ENCODE measurements around the gene DHRS9.
"Not testable (repeated sequence)": the region's sequence is repeated elsewhere in the genome, so short reads cannot be mapped to it uniquely, and the experiment has no call there.

The DHRS9 gene

DNA sequence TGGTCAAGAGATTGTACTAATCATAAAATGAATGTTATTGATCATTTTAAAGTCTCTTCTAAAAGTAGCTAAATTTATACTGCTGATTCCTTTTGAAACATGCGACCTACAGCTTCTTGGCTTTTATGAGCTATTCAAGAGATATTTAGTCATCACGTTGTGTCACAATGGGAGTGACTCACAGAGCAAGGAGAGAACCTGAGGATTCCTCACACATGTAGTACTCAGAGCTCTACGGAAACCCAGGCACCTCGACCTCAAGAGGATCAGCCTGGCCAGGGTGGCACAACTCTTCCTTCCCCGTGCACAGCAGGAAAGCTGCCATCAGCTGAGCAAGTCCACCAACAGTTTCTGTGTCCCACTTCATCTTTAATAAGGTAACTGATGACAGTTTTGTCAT is at the start of gene DHRS9:
Gene DHRS9, plus strand, starts transcription at position 223 of the 400 bp plus-strand sequence. CDS start 12,019 bp downstream, outside the sequence.
- DNase-seq: no peak

DNA sequence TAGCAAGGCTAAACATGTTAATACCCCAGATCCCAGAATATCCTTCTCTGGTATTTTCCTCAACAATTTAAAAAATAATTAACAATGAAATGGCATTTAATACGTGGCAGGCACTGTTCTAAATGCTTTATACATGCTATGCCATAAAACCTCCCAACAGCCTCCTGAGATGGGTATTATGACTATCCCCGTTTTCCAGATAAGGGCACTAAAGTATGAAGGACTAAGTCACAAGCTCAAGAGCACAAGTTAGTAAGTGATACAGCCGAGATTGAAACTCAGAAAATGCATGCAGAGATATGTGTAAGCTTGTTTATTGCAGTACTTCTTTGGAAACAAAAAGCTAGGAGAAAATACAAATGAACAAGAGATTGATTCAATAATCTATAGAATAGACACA is 46.2 kb upstream of the DHRS9 start:
- no peak for DNase-seq

DNA sequence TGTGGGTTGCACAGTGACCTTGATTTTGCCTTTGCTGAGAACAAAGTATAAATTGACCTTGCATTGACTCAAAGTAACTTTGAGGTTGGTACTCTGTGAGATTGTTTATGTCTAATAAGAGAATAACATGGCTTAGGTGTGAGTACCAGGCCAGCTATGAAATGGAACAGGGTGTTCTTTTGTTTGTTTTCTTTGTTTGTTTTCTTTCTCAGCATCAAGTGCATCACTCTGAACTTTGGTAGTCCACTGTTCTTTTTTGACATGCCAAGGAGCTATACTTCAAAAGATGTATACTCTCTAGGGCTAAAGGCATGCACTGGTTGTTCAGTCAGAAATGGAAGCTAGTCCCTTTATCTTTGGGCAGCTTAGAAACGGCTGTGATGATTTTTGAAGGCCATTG is 43.3 kb upstream of the DHRS9 start:
- no peak for DNase-seq

DNA sequence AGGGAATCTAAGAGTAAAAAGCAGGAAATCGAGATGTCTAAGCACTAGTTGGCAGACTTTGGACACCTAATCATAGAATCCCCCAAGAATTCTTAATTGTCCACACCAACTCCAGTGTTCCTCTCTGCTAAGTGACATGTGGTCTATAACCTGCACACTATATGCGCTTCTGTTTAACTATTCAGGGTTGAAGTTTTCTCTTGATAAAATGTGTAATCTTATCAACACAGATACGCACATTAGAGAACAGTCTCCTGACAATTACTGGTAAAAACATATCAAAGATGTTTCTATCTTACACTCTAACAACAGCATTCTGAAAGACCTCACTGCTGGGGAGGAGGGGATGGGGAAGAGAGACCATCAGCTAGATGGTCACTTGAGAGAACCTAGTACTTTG is 42.1 kb upstream of the DHRS9 start:
- no peak for DNase-seq

DNA sequence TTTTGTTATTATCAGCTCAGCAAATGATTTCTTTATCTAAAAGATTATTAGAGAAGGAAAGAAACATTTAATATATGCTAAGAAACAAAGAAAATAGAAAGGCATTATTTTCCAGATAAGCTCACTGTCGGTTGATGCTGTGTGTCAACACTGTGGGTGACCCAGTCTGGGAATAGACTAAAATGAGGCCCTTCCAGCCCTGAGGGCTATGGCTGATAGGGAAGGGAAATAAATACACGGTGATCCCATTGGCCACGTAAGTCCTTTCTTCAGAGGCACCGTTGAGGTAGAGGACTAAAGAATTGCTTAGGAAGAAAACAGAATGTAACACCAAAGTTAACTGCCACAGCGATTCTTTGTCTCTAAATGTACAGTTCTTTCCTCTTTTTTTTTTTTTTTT is 40.0 kb upstream of the DHRS9 start:
- DNase-seq: no peak

DNA sequence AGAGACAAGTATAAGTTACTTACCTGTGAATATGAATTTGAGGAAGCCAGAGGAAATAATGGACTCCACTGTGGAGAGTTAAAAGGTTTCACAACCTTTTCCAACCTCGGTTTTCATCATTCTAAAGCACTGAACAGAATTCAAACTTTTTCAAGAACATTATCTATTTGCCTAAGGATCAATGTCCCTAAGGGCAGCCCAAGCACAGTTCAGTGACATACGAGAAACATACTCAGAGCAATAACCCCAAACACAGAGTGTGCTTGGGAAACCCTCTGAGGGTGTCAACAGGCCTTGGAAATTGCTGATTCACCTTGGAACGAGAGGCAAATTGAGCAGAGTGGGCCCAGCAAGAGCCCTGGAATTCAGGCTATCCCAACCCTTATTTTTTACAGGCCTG is 38.2 kb upstream of the DHRS9 start, which contains the start of gene ABCB11:
Gene ABCB11, minus strand, starts transcription at position 123 of the 400 bp plus-strand sequence. CDS start 13,199 bp downstream, outside the sequence.
- DNase-seq: no peak

DNA sequence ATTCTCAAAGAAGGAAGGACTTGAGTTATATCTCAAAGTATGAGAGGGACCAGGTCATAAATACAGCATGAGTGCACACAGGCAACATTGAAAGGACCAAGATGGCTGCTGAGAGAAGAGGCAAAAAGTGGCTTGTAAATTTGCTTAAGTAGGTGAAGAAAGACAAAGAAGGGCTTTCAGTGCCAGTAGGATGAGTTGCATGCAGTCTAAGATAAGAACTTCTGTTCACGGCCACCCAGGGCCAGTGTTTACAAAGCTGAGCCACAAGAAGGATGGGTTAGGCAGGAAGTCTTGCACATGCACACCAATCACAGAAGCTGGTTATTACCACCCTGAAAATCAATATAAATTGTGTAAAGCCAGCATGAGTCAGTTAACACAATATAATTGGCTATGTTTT is 35.1 kb upstream of the DHRS9 start:
- DNase-seq: no peak

DNA sequence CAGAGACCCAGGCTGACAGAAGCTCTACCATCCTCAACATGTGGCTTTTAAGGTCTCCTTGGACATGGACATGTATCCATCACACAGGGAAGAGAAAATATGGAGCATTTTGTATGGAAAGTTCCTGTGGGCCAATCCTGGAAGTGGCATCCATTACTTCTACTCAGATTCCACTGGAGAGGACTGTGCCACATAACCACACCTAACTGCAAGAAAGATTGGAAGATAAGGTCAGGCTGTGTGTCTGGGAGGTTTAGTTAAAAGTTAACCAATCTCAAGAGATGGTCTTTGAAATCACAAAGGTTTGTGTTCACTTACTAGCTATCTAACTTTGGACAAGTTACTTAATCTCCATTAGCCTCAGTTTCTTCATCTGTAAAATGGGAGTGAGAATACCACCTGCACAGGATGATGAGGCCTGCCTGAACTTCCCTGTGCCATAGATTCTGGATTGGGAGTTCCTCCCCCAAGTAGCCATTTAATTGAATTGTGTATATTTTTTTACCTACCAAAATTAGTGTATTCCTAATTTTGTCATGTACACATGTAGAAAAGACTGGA is 34.3 kb upstream of the DHRS9 start:
- DNase-seq: no peak

DNA sequence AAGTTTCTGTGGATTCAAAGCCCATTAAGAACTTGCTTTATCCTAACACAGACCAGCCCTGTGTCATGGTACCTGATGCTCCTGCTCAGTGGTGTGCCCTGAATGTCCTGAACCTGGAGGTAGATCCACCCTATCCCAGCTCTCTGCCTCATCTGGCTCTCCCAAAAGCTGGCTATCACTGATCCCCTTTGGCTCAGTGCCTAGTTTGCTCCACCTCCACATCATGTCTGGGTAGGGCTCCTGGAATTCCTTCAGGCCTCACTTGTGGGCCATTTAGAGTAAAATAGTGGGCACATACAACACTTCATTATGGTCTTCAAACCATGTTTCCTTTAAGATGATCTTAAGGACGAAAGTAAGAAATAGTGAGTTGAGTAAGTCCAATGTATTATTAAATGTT is 33.5 kb upstream of the DHRS9 start:
- no peak for DNase-seq

DNA sequence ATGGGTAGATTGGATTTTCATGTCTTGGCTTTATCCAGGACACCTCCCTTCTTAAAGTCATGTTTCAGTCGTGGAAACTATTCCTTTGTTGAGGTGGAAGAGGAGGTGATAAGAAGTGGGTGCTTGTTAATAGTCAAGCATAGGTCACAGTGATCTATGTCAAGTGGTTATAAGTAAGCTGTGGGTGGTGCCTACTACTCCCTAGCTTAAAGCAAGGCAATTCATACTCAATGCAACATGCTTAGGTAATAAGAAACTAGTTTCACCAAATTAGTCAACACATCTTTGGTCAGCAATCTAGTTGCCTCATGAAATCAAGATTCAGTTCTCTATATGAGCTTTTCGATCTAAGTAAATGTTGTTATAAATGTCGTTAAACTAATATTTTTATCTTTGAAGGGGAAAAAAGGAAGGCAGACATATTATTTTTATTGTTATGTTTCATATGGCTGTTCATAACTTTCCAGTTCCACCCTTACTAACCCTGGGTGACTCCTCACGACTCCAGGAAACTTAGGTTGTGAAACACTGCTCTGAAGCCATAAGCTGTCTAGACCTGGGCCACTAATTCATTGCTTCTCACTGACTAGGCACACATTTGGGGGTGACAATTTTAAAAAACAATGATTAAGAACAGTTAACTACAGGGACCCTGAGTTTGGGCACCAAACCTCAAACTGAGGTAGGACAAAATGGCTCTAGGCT is 32.5 kb upstream of the DHRS9 start:
- DNase-seq: no peak

DNA sequence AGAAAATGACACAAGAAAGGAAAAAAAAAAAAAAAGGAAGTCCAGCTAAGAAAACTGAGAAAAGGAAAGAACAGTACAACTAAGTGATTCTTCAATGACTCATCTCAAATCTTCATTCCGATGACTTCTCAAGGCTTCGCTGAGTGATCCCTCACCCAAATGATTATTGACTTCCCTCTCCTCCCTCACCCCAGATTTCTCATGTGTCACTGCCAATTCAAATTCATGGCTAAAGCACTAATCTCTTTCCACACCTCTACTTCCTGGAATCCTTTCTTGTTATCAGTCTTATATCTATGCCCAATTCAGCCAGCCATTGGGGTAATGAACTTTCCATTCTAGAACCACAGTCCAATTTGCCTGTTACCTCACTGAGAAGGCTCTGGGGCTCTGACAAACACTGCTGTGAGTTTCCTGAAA is 31.0 kb upstream of the DHRS9 start:
- DNase-seq: no peak

DNA sequence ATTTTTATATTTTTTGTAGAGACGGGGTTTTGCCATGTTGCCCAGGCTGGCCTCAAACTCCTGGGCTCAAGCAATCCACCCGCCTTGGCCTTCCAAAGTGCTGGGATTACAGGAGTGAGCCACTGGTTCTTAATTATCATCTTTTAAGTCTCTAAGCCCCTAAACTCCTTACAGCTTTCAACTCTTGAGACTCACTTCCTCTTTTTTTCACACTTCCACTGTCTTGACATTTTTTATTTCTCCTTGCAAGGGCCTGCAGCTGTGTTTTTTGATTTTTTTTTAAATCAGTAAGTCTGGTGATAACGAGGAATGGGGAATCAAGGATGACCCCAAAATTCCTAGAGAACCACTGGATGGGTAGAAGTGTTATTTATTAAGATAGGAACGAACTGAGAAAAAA is 29.7 kb upstream of the DHRS9 start:
- no peak for DNase-seq

DNA sequence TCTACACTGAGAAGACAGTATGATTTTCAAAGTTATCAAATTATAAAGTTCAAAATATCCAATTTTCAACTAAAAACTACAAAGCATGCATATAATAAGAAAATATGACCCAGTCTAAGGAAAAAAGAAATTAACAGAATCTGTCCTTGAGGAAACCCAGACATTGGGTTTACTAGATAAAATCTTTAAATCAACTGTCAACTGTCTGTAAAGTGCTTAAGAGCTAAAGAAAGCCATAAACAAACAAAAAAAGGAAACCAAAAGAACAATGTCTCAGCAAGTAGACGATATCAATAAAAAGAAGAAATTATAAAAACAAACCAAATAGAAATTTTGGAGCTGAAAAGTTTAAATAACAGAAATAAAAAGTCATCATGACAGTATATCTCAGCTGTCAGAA is 27.8 kb upstream of the DHRS9 start:
- DNase-seq: no peak

DNA sequence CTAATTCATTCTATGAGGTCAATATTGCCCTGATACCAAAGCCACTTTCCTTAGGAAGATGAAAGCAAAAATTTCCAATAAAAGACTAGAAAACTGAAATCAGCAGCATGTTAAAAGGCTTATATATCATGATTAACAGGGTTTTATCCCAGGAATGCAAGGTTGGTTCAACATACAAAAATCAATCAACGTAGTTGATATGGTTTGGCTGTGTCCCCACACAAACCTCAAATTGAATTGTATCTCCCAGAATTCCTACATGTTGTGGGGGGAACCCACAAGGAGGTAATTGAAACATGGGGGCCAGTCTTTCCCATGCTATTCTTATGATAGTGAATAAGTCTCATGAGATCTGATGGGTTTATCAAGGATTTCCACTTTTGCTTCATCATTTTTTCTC is 26.5 kb upstream of the DHRS9 start:
- DNase-seq: no peak

DNA sequence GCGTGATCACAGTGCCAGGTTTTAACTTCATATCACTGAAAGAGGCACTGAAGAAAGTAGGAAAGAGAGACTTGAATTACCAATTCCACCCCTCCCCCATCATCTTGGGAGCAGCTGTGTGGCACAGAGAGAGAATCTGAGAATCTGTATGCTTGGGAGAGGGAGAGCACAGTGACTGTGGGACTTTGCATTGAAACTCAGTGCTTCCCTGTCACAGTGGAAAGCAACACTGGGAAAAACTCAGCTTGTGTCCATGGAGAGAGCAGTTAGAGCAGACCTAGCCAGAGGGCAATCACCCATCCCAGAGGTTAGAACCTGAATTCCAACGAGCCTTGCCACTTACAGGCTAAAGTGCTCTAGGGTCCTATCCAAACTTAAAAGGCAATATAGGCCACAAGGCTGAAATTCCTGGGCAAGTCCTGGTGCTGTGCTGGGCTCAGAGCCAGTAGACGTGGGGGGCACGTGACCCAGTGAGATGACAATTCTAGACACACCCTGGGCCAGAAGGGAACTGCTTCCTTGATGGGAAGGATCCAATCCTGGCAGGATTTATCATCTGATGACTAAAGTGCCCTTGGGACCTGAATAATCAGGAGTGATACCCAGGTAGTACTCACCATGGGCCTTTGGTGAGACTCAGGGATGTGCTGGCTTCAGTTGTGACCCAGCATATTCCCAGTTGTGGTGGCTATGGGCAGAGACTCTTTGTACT is 22.8 kb upstream of the DHRS9 start:
- no peak for DNase-seq

DNA sequence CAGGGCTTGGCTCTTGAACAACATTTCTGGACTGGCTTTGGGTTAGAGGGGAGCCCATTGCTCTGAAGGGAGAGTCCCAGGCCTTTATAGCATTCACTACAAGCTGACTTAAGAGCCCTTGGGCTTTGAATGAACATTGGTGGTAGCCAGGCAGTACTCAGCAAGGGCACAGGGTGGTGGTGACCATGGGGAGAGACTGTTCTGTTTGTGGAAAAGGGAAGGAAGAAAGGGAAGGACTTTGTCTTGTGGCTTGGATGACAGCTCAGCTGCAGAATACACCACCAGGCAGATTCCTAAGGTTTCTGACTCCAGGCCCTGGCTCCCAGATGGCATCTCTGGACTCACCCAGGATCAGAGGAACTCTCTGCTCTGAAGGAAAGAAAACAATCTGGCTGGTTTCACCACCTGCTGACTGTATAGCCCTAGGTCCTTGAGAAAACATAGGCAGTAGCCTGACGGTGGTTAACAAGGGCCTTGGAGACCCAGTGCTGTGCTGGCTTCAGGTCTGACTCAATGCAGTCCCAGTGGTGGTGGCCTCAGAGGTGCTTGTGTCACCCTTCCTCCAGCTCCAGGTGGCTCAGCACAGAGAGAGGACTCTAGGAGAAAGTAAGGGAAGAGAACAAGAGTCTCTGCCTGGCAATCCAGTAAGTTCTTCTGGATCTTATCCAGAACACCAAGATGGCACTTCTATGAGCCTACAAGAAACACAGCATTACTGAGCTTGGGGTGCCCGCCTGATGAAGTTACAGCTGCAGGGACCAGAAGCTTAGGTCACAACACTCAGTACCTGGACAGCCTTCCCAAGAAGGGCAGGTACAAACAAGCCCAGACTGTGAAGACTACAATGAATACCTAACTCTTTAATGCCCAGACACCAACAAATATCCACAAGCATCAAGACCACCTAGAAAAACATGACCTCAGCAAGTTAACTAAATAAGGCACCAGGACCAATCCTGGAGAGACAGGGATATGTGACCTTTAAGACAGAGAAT is 21.8 kb upstream of the DHRS9 start:
- DNase-seq: no peak

DNA sequence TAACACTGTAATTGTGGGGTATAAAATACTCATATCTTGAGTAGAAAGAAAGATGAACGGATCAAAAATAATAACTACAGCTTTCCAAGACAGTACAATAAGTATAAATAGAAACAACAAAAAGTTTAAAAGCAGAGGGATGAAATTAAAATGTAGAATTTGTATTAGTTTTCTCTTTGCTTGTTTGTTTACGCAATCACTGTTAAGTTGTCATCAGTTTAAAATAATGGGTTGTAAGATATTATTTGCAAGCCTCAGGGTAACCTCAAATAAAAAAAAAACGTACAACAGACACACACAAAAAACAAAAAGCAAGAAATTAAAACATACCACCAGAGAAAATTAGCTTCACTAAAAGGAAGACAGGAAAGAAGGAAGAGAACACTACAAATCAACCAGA is 20.2 kb upstream of the DHRS9 start:
- no peak for DNase-seq

DNA sequence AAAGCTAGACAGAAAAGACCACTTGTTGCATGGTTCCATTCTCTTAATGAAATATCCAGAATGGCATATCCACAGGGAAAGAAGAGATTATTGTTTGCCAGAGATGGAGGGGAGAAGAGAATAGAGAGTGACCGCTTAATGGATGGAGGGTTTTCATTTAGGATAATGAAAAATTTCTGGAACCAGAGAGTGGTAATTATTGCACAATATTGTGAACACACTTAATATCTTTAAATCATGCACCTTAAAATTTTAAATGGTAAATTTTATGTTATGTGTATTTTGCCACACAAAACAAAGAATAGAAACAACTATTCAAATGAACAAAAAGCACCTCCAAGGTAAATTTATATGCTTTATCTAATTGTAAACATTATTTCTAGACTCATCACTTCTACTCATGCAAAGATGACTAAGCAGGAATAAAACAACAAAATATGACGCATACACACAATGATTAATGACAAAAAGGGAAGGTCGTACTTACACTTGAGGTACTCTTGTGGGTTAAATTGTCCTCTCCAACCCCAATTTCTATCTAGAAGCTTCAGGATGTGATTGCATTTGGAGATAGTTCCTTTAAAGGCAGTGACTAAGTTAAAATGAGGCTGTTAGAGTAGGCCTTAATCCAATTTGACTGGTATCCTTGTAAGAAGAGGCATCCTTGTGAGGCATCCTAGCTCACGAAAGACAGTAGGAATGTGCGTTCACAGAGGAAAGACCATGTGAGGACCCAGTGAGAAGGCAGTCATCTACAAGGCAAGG is 18.7 kb upstream of the DHRS9 start:
- no peak for DNase-seq

DNA sequence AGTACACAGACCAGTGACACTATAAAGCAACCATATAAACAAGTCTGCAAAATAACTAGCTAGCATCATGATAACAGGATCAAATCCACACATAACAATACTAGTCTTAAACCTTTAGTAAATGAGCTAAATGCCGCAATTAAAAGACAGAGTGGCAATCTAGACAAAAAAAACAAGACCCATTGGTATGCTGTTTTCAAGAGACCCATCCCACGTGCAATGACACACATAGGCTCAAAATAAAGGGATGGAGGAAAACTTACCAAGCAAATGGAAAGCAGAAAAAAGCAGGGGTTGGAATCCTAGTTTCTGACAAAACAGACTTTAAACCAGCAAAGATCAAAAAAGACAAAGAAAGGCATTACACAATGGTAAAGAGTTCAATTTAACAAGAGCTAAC is 14.8 kb upstream of the DHRS9 start:
- DNase-seq: not testable (repeated sequence)

DNA sequence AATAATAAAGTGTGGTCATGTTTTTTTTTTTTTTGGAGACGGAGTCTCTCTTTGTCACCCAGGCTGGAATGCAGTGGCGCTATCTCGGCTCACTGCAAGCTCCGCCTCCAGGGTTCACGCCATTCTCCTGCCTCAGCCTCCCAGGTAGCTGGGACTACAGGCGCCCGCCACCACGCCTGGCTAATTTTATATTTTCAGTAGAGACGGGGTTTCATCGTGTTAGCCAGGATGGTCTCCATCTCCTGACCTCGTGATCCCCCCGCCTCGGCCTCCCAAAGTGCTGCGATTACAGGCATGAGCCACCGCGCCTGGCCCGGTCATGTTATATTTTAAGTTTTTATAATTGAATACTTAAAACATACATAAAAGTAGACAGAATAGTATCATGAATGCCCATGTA is 5.2 kb upstream of the DHRS9 start:
- DNase-seq: not testable (repeated sequence)

DNA sequence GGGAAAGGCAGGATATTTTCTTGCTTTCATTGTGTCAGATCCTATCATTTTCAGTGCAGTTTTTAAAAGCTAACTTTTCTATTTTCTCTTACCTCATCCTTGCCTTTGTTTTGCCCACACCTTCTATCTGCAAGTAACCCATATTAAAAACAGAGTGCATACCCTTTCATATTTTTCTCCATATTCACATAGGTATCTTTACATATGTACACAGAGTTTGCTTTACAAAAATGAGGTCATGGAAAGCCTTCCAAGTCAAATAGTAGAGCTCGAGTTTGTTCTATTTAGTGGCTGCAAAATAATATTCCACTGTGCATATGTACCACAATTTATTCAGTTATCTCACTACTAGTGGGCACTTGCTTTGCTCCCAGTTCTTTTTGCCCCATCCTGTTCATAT is 3.9 kb upstream of the DHRS9 start:
- DNase-seq: no peak

DNA sequence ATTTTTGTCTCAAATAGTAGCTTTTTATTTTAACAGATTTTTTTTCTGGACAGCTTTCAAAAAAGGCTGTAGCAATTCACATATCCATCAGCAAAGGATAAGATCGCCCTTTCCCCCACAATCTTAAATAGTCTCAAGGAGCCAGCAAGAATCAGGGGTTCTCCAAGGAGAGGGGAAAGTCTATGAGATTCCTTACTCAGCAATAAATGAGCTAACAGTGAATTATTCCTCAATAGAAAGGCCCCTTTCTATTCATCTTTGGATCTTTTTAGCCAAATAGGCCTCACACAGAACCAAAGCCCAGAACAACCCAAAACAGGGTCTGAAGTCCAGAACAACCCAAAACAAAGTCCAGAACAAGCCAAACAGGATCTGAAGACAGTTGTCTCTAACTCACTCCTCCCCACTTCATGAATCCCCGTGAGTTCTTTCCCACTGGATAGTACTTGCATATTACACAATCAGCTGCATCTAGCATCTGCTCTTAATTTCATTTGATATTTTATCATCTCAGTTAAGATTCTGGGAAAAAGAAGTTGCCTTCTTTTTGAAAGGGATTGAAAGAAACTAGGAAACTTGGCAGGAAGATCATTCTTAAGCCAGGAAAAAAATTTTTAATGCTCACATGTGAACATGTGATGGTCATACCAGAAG is 3.4 kb upstream of the DHRS9 start:
- no peak for DNase-seq
